Pericardium fibroblast (primary cell): Measurements from ENCODE around the gene GPER1. TPM values are rescaled to one million over a fixed set of nuclear protein-coding genes. Genes with fewer than 3 reads are reported as not detected.

Source experiments
- total RNA-seq: library from RNA; depleted of rRNA; stranded (reverse); fragments of >200 nt; gene quantifications from 2 replicates; pipeline ENCODE4 v1.2.3, GENCODE V29; 2015

The GPER1 gene
- 3.4 and 8.3 TPM in 2 replicates for total RNA-seq

DNA sequence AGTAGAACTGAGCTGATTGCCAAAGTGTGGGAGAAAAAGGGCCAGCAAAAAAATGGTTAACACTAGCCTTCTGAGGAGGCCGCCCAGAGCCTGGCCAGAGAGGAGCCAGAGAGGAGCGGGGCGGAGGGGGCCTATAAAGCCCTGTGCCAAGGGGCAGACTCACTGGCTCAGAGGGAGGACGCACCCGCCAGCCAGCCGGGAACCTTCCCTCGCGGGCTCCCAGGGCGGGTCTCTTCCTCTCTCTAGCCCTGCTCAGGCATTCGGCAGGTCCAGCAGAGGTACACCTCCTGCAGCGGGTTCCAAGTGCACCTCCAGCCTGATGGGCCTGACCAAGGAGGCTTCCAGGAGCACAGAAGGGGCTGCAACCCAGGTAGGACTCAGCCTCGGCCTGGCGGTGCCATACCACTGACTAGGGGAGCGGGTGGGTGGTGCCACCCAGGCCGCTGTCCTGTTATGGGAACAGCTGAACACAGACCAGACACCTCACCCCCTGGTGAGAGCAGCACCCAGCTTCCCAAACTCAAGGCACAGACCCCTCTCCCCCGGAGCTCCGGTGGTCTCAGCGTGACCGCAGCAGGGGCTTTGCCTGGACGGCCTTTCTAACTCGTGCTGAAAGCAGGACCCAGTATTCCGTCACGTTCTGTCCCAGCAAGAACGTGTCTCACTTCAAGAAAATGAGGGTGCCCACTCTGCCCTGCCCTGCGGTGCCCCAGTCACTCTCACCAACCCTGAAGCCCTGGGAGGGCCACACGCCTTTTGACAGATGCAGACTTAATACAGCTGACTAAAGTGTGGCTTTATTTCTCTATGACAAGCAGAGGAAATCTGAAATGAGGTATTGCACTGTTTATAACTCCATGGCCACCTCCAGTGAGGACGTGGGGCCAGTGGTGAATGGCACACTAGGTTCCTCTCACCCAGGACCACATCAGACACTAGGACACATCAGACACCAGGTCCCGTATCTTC is at the start of gene GPER1:
GPER1 (plus strand) TSS at position 162 of the 969 bp plus-strand sequence. CDS start 3,616 bp downstream, outside the sequence.

DNA sequence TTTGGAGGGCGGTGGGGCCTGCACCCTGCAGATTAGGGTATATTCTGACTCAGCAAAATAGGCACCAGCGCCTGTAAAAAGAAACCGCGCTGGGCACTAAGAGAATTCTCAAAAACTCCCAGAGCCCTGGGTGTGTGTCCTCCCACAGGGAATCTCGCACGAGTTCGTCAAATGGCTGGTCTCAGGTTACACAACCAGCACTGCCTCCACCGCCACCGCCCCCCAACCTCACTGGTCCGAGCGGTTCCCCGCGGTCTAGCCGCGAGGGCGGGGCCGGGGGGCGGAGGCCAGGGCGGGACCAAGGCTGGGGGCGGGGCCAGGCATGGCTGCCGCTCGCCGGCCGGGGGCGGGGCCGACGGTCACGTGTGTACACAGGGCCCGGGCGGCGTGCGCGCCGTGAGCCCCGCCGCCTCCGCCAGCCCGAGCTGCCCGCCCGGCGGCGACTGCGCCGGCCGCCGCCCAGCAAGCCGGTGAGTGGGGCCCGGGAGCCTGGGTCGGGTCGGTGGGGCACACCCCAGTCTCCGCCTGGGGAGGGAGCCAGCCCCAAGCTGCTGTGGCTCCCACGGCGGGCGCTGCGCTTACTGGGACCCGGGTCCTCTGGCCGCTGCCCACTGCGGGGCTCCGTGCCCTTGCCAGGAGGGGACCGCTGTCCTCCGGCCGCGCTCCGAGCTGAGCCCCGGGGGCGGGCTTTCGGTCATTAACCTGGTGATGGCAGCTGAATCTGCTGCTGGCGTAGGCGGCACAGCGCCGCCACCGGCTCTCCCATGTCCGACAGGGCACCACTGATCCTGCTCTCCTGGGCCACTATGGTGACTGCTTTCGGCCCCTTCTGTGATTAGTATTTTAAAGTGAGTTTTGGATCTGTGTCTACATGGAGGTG is 43.5 kb upstream of the GPER1 start, which contains the start of gene GPR146:
GPR146 (plus strand) TSS at position 358 of the 880 bp plus-strand sequence. CDS start 12,970 bp downstream, outside the sequence.

Other genes starting within 250 kb of the GPER1 start
- gene GET4, start 211.6 kb upstream of the GPER1 start, total RNA-seq, result 17.1 and 18.3 TPM in 2 replicates
- gene ADAP1, start 133.4 kb upstream of the GPER1 start, total RNA-seq, result 5.8 and 9.0 TPM in 2 replicates
- gene COX19, start 112.6 kb upstream of the GPER1 start, total RNA-seq, result 5.3 and 5.4 TPM in 2 replicates
- gene CYP2W1, start 104.9 kb upstream of the GPER1 start, total RNA-seq, result 0.12 and 4.8 TPM in 2 replicates
- 5.4 and 18.6 TPM in 2 replicates for gene GPR146, start 43.6 kb upstream of the GPER1 start, total RNA-seq
- 9.0 and 12.8 TPM in 2 replicates for gene ZFAND2A, start 72.1 kb downstream of the GPER1 start, total RNA-seq
- not detected in 2 replicates for gene UNCX, start 144.8 kb downstream of the GPER1 start, total RNA-seq